Right lobe of liver (tissue), 6 donors: Measurements from ENCODE around the gene FAAH. TPM values are rescaled to one million over a fixed set of nuclear protein-coding genes. Genes with fewer than 3 reads are reported as not detected.

Source experiments
- ATAC-seq, 4 donors: fragments of 200-7000 bp; cut with Tn5 transposase; one replicate each; pipeline ENCODE4 v1.9.1; 2020; ENCODE audit warnings: mild to moderate bottlenecking in 4 of 4, moderate library complexity in 4 of 4
- DNase-seq, 3 donors: peaks; one replicate each; pipeline ENCODE4 v3.0.0-alpha.2; 2020
- H3K27ac ChIP-seq, 3 donors: fragments of 200-600 bp; one replicate each; pipeline ENCODE4 v1.8.0; 2022
- H3K27me3 ChIP-seq, 2 donors: fragments of 200-600 bp; one replicate each; pipeline ENCODE4 v1.8.0; 2022
- H3K36me3 ChIP-seq, 4 donors: fragments of 200-600 bp; sonication (generic) in 1 of 4; one replicate each; pipeline versions ENCODE4 v1.5.1 to v1.8.0; 2017 to 2022; ENCODE audit warnings: control low read depth in 1 of 4
- H3K4me1 ChIP-seq, 4 donors: fragments of 200-600 bp; sonication (generic) in 1 of 4; one replicate each; pipeline versions ENCODE4 v1.5.1 to v1.8.0; 2017 to 2022; ENCODE audit warnings: control low read depth in 1 of 4
- H3K4me3 ChIP-seq, 3 donors: fragments of 200-600 bp; one replicate each; pipeline ENCODE4 v1.8.0; 2022
- H3K9me3 ChIP-seq, 4 donors: fragments of 200-600 bp; sonication (generic) in 1 of 4; one replicate each; pipeline versions ENCODE4 v1.5.1 to v1.8.0; 2017 to 2022; ENCODE audit warnings: control low read depth in 1 of 4
- CTCF ChIP-seq, 4 donors: fragments of 200-600 bp in 3 of 4; fragments of 450-650 bp in 1 of 4; IDR thresholded peaks; one replicate each; pipeline versions ENCODE4 v1.5.1 to v1.8.0; 2016 to 2022; ENCODE audit warnings: antibody characterized with exemption in 4 of 4, mild to moderate bottlenecking in 2 of 4
- POLR2A ChIP-seq: fragments of 450-650 bp; IDR thresholded peaks from one replicate; pipeline ENCODE4 v1.6.1; 2017; ENCODE audit warnings: antibody characterized with exemption, mild to moderate bottlenecking
- WGBS: methylation state at CpG from one replicate; pipeline ENCODE4 v1.1.6; 2018; ENCODE audit warnings: low coverage, low lambda C conversion rate; ENCODE audit not compliant: insufficient coverage; ENCODE audit errors: missing lambda C conversion rate; 5-methylcytosine and 5-hydroxymethylcytosine counted together
- intact Hi-C, 2 donors: fragments of 100-400 bp; cut with DNase I; formaldehyde crosslinking; loops; one replicate each; pipeline versions ENCODE4 v1.11.2 to v1.14.1; 2022
- total RNA-seq, 6 experiments: library from RNA; depleted of rRNA in 2 of 6; stranded (reverse); fragments of >200 nt in 2 of 6; fragmentation: NEBNext Ultra II Directional in 3 of 6; extraction: Animal tissue kit (Norgen Biotek cat#: 25700) in 3 of 6; gene quantifications; one replicate each; pipeline versions ENCODE4 v1.1.0 to v1.2.4, GENCODE V29; 2016 to 2023
- donor health status: DM: no; HTN: yes; CAD: no.
- donor health status: DM: no; HTN: no; CAD: no.
- donor health status: DM: no; HTN: no; CAD: no.
- donor health status: DM: no; HTN: yes; CAD: no.
- donor health status: DM: no; HTN: yes; CAD: no.

Gene FAAH
- total RNA-seq, 6 experiments from 2014 or later: 26.6 to 48.7 (median 33.5) TPM

GRCh38 chr1:46368791-46369190 is 25.3 kb upstream of the FAAH start:
- DNase-seq (no peak), ATAC-seq (no peak)
- Histone ChIP-seq H3K27ac (no peak overlapping the region), H3K9me3 (no peaks in the 10 kb centered on the region), H3K4me3 (no peak overlapping the region), H3K36me3 (peaks cover 0 to 18% (median 0%) of the 10 kb centered on the region in 4 donors), H3K4me1 (no peaks in the 10 kb centered on the region), H3K27me3 (no peaks in the 10 kb centered on the region)
- no peak for TF ChIP-seq CTCF (IDR thresholded peaks at IDR 0.05)
- TF ChIP-seq POLR2A: no peak
- intact Hi-C loops: no loop called here
- WGBS: 90% methylated on average over 2 of the region's 2 CpGs

GRCh38 chr1:46369542-46370213 is 24.4 kb upstream of the FAAH start:
- ATAC-seq (peak in 3 of 4 donors; percentile 20 to 33 (median 22)), DNase-seq (no peak)
- intact Hi-C loops: no loop called here
- no peaks in the 10 kb centered on the region for H3K27me3 ChIP-seq
- H3K4me3 ChIP-seq: no peak overlapping the region
- peaks cover 0 to 13% (median 0%) of the 10 kb centered on the region in 4 donors for H3K36me3 ChIP-seq
- 69% methylated on average over 4 of the region's 4 CpGs for WGBS
- H3K4me1 ChIP-seq: no peaks in the 10 kb centered on the region
- TF ChIP-seq CTCF (IDR thresholded peaks at IDR 0.05) (no peak), POLR2A (no peak)
- H3K9me3 ChIP-seq: no peaks in the 10 kb centered on the region
- no peak overlapping the region for H3K27ac ChIP-seq

- WGBS: 78% methylated on average over 2 of the region's 3 CpGs
- Histone ChIP-seq H3K4me1 (no peaks in the 10 kb centered on the region), H3K9me3 (no peaks in the 10 kb centered on the region), H3K36me3 (peaks cover 0 to 8% (median 0%) of the 10 kb centered on the region in 4 donors), H3K27me3 (no peaks in the 10 kb centered on the region), H3K27ac (no peak overlapping the region), H3K4me3 (no peak overlapping the region)
- peak in 2 of 4 donors; percentile 27 to 41 for ATAC-seq
- no peak for DNase-seq
- intact Hi-C loops: no loop called here
- TF ChIP-seq CTCF (IDR thresholded peaks at IDR 0.05): no peak
- no peak for TF ChIP-seq POLR2A
Measured at GRCh38 chr1:46370214-46370633, 23.9 kb upstream of the FAAH start.

- TF ChIP-seq POLR2A (no peak), CTCF (IDR thresholded peaks at IDR 0.05) (no peak)
- H3K4me1 ChIP-seq: no peaks in the 10 kb centered on the region
- no peak overlapping the region for H3K4me3 ChIP-seq
- H3K36me3 ChIP-seq: no peaks in the 10 kb centered on the region
- intact Hi-C loops: no loop called here
- DNase-seq (no peak), ATAC-seq (no peak)
- H3K9me3 ChIP-seq: no peaks in the 10 kb centered on the region
- H3K27ac ChIP-seq: no peak overlapping the region
- H3K27me3 ChIP-seq: no peaks in the 10 kb centered on the region
- WGBS: 100% methylated on average over 1 of the region's 1 CpG
Measured at GRCh38 chr1:46372431-46372830, 21.7 kb upstream of the FAAH start.
